GM18508 (cell line): ENCODE results near the gene STXBP4.

Source experiments
- ATAC-seq: cut with Tn5 transposase; IDR thresholded peaks from one replicate; pipeline ENCODE4 v1.9.1; 2021; ENCODE audit warnings: moderate number of reproducible peaks; ENCODE audit not compliant: insufficient read depth, unreplicated experiment

The STXBP4 gene

DNA sequence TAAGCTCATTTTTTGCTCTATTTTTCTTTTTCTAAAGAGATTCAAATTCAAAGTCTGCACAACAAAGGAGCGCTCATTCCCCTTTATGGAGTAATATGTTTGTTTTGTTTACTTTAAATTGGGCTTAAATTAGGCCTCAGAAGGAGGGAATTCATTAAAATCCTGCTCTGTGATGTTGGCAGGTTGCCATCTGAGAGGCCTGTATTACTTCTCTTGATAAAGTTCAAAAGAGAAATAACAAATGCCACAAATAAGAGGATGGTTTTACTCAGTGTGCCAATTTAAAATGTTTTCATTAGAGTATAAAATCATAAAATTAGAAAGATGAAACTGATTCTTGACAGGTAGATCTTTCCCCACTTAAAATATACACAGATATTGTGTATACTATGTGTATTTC lies 241.7 kb downstream of the STXBP4 start:
- no peak for ATAC-seq

DNA sequence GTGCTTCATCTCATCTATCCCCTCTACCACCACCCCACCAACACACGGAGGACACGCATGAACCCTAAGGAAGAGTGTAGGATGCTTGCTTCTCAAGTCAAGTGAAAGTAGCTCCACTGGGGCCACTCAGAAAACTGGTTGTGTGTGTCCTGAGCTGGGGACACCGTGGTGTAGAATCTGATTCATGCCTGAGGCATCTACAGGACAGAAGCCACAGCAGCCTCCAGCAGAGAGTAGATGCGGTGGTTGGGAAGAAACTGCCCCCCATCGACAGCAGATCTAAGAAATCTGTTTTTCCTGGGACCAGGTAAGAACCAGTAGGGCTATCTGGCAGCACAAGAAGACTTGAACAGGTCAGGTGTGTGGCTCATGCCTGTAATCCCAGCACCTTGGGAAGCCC lies 244.3 kb downstream of the STXBP4 start:
- ATAC-seq, result no peak

DNA sequence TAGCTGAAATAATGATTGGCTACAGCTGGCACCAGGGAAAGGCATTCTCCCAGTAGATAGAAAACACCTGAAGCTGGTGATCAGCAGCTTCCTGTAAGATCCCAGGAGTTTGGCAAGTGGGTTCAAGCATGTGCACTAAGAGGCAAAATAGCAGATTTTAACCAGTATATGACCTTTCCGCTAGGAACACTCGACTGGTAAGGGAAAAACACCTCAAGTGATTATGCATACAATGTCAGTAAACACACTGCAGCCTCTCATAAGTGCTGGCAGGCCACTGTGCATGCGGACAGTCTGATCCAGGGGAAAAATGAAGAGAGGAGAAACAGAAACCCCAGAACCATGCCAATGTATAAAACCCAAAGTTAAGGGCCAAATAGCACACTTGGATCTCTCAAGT lies 247.1 kb downstream of the STXBP4 start:
- ATAC-seq, result no peak

DNA sequence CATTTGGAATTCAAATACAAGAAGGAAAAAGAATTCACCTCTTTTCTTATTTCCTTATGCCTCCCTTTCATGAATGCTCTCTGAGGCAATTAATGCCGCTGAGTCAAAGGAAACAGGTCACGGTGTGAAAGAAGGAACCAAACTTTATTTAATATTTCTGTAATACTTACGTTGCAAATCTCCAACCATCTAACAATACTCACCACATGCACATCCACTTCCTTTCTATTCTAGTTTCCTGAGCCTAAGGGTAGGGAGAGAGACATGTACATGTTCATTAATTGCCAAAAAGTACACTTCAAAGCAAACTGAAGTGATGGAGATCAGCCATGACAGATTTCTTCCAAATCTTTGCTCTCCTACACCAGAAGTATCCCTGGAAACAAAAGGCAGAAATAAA lies 248.3 kb downstream of the STXBP4 start:
- no peak for ATAC-seq

DNA sequence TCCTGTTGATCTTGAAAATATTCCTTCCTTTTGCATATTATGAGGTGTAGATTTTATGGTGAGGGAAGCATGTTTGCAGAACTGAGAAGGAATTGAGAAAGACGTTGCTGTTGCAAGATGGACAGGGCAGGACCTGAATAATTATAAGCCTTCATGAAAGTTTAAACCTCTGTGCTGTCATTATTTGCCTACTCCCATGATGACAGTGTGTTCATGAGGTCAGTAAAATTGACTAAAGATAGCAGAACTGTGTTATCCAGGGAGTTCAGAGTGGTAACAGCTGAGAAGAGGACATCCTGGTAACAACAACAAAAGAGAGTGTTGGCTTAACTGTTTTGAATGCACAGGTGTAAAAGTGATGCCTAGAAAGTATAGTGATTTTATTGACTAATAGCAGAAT lies 250.9 kb downstream of the STXBP4 start:
- ATAC-seq, result no peak

DNA sequence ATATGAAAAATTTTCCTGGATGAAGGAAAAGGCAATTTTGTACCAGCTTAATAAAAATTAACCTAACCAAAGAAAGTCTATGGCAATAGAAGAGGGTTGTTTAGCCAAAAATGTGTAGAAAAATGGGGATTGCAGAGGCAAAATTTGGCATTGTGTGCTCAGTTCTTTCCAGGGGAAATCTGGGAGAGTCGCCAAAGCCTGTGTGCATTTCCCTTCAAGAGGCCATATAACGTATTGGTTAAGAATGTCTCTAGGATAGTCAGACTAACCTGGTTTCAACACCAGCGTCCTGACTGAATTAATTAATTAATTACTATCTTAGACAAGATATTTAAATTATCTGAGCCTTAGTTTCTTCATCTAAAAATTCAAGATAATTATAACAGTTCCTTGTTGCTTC lies 251.4 kb downstream of the STXBP4 start:
- ATAC-seq, result no peak
